NCI-H146 treated with DMSO at 0.1 percent for 48 hours (cell line): ENCODE data around the gene NCR1.
"Not testable (repeated sequence)": the region's sequence is repeated elsewhere in the genome, so short reads cannot be mapped to it uniquely, and the experiment has no call there.

ENCODE experiments used
- DNase-seq: peaks from one replicate; lab custom pipeline; 2025; ENCODE audit not compliant: unreplicated experiment; lab: John Stamatoyannopoulos, UW

Gene NCR1, protein sequence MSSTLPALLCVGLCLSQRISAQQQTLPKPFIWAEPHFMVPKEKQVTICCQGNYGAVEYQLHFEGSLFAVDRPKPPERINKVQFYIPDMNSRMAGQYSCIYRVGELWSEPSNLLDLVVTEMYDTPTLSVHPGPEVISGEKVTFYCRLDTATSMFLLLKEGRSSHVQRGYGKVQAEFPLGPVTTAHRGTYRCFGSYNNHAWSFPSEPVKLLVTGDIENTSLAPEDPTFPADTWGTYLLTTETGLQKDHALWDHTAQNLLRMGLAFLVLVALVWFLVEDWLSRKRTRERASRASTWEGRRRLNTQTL

DNA sequence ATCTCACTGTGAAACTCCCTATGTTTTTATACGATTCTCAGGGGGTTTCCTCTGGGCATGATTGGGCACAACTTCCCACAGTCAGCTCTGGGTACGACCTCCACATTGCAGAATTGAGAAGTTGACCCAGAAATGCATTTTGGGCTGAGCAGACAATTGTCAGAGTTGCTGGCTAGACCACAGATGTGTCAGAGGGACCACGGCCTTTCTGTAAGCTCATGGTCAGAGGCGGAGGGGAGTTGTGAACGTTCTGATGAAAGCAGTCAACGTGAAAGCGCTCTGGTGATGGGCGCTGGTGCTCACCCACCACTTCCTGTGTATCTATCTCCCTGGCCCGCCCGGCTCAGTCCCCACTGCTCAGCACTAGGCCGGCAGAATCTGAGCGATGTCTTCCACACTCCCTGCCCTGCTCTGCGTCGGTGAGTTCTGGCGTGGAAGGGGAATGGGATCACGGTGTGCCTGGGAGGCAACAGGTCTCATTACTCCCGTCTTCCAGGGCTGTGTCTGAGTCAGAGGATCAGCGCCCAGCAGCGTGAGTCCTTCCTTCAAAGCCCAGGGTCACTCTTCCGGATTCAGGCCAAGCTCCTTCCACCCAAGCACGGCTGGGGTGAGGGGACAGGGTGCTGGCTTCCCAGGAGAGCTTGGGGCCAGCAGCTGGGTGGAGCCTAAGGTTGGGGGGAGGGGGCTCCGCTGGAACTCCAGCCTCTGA lies at the start of gene NCR1:
NCR1 (plus strand) TSS at position 346 of the 709 bp plus-strand sequence; CDS start at position 386, 40 bp downstream.
- DNase-seq, result no peak

DNA sequence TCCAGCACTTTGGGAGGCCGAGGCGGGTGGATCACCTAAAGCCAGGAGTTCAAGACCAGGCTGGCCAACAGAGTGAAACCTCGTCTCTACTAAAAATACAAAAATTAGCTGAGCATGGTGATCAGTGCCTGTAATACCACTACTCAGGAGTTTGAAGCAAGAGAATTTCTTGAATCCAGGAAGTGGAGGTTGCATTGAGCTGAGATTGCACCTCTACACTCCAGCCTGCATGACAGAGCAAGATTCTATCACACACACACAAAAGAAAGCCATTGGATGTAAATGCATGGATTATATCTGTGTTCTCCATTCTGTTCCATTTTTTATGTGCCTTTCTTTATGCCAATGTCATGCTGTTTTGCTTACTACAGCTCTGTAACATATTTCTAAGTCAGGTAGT lies 47.5 kb upstream of the NCR1 start:
- DNase-seq, result not testable (repeated sequence)

DNA sequence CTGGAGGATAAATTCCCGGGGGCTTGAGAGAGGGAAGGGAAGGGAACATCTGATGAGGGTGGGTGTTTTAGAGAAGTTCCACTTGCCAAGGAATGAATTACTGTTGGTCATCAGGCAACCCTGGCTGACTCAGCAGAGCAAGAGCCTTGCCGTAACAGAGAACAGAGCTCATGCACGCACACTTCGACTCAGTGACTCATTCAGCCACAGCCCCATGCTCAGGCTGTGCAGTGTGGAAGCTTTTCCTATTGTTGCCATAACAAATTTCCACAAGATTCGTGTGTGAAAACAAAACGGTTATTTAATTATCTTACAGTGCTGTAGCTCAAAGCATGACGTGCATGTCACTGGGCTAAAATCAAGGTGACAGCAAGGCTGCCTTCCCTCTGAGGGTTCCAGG lies 46.5 kb upstream of the NCR1 start:
- not testable (repeated sequence) for DNase-seq

DNA sequence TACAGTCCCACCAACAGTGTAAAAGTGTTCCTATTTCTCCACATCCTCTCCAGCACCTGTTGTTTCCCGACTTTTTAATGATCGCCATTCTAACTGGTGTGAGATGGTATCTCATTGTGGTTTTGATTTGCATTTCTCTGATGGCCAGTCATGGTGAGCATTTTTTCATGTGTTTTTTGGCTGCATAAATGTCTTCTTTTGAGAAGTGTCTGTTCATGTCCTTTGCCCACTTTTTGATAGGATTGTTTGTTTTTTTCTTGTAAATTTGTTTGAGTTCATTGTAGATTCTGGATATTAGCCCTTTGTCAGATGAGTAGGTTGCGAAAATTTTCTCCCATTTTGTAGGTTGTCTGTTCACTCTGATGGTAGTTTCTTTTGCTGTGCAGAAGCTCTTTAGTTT lies 42.5 kb upstream of the NCR1 start:
- not testable (repeated sequence) for DNase-seq

DNA sequence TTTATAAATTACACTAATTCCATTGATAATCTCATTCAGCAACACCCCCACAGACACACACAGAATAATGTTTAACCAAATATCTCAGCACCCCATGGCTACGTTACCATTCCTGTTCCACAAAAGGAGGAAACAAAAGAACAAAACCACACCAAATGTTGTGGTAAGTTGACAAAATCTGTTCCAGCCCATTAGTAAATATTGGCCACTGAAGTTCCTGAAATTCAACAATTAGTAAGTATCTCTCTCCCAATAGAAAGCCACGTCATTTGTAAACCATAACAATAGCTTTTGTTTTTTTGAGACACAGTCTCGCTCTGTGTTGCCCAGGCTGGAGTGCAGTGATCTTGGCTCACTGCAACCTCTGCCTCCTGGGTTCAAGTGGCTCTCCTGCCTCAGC lies 34.3 kb upstream of the NCR1 start:
- DNase-seq, result no peak

DNA sequence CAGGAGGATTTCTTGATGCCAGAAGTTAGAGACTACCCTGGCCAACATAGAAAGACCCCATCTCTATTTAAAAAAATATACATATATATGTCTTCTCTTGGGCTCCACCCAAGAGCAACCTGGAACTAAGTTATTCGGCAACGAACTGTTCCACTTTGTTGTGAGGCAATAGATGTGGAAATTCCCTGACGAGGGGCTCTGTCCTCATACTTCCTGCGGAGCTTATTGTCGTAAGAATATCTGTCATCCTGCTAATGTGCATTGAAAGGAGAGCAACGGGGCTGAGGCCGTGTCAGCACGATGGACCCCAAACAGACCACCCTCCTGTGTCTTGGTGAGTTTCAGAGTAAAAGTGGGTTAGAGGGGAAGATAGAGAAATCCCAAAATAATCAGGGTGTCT lies 32.0 kb upstream of the NCR1 start, which contains the start of gene FCAR:
FCAR (plus strand) TSS at position 246 of the 400 bp plus-strand sequence; CDS start at position 301, 55 bp downstream.
- no peak for DNase-seq

DNA sequence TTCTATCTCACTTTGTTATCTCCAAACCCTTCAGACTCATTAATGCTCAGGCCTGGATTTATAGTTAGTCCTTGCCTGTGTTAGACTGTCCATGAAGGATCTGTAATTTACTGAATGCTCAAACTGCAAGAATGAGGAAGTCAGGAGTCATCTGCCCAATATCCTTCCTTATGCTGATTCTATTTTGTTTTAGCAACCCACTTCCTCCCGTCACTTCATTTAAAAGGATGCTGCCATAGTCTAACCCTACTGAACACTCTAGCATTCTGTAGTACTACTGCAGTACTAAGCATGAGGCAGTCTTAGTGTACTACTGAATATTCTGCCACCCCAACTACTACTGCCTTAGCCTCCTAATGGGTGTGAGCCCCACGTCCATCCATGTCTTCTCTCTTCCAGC lies 30.4 kb upstream of the NCR1 start:
- DNase-seq, result no peak

DNA sequence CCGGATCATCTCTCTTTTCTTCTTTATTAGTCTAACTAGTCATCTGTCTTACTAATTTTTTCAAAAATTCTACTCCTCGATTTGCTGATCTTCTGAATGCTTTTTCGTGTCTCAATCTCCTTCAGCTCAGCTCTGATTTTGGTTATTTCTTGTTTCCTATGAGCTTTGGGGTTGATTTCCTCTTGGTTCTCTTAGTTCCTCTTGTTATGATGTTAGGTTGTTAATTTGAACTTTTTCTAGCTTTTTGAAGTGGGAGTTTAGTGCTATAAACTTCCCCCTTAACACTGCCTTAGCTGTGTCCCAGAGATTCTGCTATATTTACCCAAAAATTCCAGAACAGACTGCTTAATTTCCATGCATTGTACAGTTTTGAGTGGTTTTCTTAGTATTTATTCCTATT lies 28.5 kb upstream of the NCR1 start:
- DNase-seq, result no peak

DNA sequence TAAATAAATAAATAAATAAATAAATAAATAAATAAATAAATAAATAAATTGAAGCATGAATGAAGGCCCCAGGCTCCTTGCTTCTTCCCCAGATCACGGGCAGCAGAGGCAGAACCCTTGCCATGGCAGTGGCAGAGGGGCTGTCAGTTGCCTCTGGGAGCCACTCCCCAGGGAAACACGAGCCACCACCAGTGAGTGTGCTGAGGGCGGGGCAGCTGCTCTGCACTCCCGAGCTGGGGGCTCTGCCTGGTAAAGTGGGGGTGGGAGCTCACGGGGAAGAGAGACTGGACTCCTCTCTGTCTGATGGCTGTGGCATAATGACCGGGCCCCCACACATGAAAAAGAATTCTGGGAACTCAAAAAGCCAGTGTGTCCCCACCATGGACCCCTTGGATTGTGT lies 24.1 kb upstream of the NCR1 start:
- no peak for DNase-seq

DNA sequence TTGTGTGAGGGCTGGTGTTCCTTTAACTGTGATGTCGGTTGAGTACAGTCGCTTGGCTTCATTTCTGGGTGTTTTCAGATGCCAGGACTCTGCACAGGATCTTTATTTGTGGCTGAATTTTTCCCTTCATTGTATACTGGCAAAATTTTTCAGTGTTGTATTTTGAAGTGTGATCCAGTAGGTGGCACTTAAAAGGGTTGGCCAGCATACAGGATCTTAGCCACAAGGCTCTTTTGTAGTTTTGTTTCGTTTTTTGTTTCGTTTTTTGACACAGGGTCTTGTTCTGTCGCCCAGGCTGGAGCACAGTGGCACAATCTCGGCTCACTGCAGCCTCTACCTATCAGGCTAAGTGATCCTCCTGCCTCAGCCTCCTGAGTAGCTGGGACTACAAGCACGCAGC lies 23.2 kb upstream of the NCR1 start:
- DNase-seq, result no peak

DNA sequence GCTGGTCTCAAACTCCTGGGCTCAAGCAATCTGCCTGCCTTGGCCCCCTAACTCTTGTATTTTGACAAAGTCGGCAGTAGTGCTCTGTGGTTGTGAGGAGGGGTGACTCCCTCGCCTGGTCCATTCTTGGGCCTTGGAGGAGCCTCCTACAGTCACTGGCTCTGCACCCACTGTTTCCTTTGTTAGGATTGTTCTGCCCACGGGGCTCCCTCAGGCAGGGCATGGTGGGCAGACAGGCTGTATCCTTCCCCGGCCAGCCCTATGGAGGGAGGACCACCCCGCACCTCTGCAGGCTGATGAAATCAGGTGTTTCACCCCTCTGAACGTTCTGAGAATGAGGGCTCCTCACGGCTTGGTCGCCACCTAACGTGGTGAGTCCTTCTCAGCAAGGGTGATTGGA lies 22.7 kb upstream of the NCR1 start:
- DNase-seq, result no peak

DNA sequence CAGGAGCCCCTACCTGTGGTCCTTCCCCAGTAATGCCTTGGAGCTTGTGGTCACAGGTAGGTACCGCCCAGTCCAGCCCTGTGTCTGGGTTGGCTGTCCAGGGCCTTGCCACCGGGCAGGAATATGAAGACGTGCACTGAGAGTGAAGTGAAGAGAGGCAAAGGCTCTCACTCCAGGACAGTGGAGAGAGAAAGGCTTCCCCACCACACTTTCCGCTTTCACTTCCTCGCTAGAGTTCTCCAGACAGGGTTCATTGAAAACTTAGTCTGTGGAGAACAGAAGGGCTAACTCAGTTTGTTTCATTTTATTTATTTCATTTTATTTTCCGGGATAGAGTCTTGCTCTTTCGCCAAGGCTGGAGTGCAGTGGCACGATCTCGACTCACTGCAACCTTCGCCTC lies 17.7 kb upstream of the NCR1 start:
- no peak for DNase-seq

DNA sequence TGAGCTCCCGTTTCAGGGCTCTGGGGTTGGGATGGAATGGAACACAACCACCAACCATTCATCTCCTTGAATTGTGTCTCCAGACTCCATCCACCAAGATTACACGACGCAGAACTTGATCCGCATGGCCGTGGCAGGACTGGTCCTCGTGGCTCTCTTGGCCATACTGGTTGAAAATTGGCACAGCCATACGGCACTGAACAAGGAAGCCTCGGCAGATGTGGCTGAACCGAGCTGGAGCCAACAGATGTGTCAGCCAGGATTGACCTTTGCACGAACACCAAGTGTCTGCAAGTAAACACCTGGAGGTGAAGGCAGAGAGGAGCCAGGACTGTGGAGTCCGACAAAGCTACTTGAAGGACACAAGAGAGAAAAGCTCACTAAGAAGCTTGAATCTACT lies 16.4 kb upstream of the NCR1 start:
- no peak for DNase-seq

DNA sequence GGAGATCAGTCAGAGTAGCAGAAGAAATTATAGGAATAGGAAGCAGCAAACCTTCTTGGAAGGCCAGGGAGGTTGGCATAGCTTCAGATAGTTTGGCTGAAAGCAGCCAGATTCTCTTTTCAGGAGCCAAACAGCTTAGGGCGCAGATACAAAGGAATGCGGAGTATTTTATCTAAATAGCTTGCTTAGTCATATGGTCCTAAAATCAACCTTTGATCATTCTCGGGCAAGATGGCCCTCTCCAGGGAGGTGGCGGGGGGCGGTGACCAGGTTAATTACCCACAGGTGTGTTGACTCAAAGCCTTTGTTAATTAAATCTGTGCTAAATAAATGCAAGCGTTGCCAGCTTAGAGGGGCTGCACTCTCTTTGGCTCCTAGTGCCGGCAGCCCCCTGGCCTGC lies 12.5 kb upstream of the NCR1 start:
- no peak for DNase-seq

DNA sequence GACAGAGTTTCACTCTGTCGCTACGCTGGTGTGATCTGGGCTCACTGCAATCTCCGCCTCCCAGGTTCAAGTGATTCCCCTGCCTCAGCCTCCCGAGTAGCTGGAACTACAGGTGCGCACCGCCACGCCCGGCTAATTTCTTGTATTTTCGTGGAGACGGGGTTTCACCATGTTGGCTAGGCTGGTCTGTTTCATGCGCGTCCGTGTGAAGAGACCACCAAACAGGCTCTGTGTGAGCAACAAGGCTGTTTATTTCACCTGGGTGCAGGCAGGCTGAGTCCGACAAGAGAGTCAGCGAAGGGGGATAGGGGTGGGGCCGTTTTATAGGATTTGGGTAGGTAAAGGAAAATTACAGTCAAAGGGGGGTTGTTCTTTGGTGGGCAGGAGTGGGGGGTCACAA lies 11.8 kb upstream of the NCR1 start:
- DNase-seq, result not testable (repeated sequence)

DNA sequence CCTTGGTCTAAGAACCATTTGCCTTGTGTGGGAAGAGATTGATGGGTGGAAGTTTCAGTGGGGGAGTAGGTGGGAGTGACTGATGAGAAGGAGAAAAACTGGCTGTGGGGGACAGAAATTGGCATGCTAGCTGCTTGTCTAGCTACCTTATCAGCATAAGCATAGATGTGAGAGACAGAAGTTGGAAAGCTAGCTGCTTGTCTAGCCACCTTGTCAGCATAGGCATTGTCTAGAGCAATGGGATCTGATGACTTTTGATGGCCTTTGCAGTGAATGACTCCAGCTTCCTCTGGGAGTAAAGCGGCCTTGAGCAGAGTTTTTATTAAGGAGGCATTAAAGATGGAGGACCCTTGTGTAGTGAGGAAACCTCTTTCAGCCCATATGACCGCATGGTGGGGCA lies 9.9 kb upstream of the NCR1 start:
- DNase-seq, result no peak

DNA sequence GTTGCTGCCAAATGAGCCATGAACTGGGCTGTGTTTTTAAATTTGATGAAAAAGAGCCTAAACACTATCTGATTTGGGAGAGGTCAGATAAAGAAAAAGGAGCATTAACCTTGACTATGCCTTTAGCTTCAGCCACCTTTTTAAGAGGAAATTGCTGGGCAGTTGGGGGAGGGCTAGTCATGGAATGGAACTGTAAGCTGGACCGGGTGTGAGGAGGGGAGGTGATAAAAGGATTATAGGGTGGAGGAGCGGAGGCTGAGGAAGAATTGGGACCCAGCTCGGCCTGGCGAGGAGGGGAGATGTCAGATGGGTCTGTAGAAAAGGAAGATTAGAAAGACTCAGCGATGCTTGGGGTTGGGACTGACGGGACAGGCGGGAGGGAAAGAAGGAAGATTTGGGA lies 7.3 kb upstream of the NCR1 start:
- DNase-seq, result not testable (repeated sequence)

DNA sequence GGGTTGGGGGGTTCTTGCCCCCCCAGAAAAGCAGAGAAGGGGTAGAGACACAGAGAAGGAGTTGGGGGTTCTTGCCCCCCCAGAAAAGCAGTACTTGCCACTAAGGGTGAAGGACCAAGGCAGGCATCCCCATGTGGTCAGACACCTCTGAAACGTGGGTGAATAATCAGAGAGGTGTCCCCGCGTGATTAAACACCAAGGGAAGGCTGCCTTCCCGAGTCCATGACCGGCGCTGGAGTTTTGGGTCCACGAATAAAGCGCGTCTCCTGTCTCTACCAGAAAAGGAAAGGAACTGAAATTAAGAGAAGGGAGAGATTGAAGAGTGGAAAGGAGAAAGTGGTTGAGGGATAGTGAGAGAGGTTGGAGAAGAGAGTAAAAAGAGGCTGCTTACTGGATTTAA lies 6.3 kb upstream of the NCR1 start:
- not testable (repeated sequence) for DNase-seq

DNA sequence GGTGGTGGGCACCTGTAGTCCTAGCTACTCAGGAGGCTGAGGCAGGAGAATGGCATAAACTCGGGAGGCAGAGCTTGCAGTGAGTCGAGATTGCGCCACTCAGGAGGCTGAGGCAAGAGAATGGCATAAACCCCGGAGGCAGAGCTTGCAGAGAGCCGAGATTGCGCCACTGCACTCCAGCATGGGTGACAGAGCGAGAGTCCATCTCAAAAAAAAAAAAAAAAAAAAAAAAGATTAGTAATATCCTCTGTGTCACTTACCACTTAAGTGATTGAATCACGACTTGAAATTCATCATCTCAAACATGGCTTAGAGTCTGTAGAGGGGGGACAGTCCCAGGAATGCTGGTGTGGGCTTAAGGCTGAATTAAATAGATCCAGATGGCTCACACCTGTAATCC lies 4.8 kb upstream of the NCR1 start:
- DNase-seq, result not testable (repeated sequence)

DNA sequence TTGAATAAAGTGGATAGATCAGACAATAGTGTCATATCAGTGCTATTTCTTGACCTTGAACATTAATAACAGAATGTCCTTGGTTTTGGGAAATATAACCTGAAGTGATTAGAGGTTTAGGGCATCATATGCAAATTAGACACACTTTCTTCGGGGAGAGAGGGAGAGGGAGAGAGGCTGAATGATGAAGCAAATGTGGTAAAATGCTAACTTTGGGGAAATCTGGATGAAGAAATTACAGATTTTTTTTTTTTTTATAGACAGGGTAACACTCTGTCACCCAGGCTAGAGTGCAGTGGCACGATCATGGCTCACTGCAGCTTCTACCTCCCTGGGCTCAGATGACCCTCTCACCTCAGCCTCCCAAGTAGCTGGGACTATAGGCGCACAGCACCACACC lies 3.9 kb upstream of the NCR1 start:
- DNase-seq, result no peak

DNA sequence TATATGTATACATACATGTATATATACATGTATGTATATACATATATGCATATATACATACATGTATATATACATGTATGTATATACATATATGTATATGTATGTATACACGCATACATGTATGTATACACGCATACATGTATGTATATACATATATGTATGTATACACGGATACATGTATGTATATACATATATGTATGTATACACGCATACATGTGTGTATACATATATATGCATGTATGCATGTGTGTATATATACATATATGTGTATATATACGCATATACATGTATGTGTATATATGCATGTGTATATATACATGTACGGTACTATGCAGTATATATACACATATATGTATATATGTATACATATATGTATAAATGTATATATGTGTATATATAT lies 2.6 kb upstream of the NCR1 start:
- no peak for DNase-seq

DNA sequence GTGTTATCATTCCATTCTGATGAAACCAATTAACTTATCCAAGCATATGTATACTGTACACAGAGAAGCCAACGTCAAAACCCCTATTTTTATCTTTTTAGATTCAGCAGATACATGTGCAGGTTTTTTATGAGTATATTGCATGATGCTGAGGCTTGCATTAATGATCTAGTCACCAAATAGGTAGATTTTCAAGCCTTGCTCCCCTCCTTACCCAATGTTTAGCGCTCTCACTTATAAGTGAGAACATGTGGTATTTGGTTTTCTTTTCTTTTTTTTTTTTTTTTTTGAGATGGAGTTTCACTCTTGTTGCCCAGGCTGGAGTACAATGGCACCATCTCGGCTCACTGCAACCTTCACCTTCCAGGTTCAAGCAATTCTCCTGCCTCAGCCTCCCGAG lies 1.7 kb upstream of the NCR1 start:
- DNase-seq, result not testable (repeated sequence)

DNA sequence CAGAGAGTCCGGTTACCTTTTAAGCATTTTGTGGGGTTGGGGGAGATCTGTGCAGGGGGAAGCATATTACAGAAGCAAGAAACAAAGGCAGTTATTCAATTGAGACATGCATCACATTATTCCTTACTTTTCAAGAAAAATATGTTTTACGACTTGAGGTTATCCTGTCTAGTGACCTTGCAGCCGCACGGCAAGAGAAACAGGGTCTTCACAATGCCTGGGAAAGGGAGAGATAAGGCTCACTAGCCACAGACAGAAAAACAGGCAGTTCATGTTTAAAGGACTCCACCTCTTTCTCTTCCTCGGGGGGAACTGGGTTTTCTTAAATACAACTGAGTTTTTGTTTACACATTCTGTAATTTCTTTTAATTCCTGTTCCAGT lies 536 bp upstream of the NCR1 start:
- DNase-seq, result no peak
